K562 (cell line): ENCODE results near the gene CATSPER3. TPM values are rescaled to one million over a fixed set of nuclear protein-coding genes. Genes with fewer than 3 reads are reported as not detected.
A peak's percentile ranks its signal among the peaks of the same experiment; 100 is the strongest.

Experiments used
- ATAC-seq: fragments of 200-7000 bp; cut with Tn5 transposase; 3 replicates; pipeline ENCODE4 v1.9.1; 2020; ENCODE audit warnings: moderate library complexity
- BruUV-seq: library from RNA; stranded (reverse); fragments of 400-500 nt; replicated peaks from 2 replicates; lab custom pipeline; 2021; lab: Mats Ljungman, UMichigan
- CTCF ChIA-PET: fragments of 300-600 bp; formaldehyde crosslinking; extraction: SDS; loops from one replicate; lab custom pipeline; 2021; ENCODE audit warnings: low intra/inter-chr PET ratio; lab: Yijun Ruan, JAX
- POLR2A ChIA-PET: fragments of 300-600, 350-650 bp; sonication (Branson Sonifier 250); formaldehyde crosslinking; extraction: SDS; loops from one replicate; lab custom pipeline; 2021; ENCODE audit warnings: antibody characterized with exemption, inconsistent platforms; lab: Yijun Ruan, JAX
- DNase-seq, 4 experiments: peaks; one replicate each; pipeline versions ENCODE4 v3.0.0 to v3.0.0-alpha.2; 2011 to 2018; ENCODE audit warnings: low spot score in 3 of 4, mixed read lengths in 3 of 4; ENCODE audit errors: extremely low read depth in 1 of 4
- FAIRE-seq: peaks from 2 replicates; lab custom pipeline; 2011; peaks lifted over from hg19 to GRCh38; lab: Jason Lieb, UNC
- H2AFZ ChIP-seq: 2 replicates; pipeline ENCODE4 v1.6.0; 2011; ENCODE audit warnings: low read depth, low read length, control low read depth, inconsistent platforms
- H3K27ac ChIP-seq: fragments of 200-600 bp; 3 replicates; pipeline ENCODE4 v1.8.0; 2011; ENCODE audit warnings: low read depth, mild to moderate bottlenecking, control low read depth, inconsistent platforms, low read length, moderate library complexity, mixed read lengths; ENCODE audit errors: extremely low read depth
- H3K27me3 ChIP-seq, 2 experiments: fragments of 300-600 bp in 1 of 2; 2 replicates in 1 of 2; 3 replicates in 1 of 2; pipeline versions ENCODE4 v1.6.0 to v1.8.0; 2011; ENCODE audit warnings: inconsistent platforms in 2 of 2, low read length in 2 of 2, mild to moderate bottlenecking in 1 of 2, mixed read lengths in 1 of 2, moderate library complexity in 1 of 2; ENCODE audit not compliant: control insufficient read depth in 2 of 2, insufficient read depth in 2 of 2
- H3K36me3 ChIP-seq: fragments of 300-600 bp; 3 replicates; pipeline ENCODE4 v1.8.0; 2011; ENCODE audit warnings: mild to moderate bottlenecking, low read length, inconsistent platforms; ENCODE audit not compliant: control insufficient read depth, insufficient read depth
- H3K4me1 ChIP-seq, 2 experiments: fragments of 200-600 bp in 1 of 2; replicated peaks in 1 of 2; 2 replicates in 1 of 2; 3 replicates in 1 of 2; pipeline versions ENCODE4 v1.5.1 to v1.8.0; 2011; ENCODE audit warnings: inconsistent platforms in 2 of 2, low read length in 2 of 2, mild to moderate bottlenecking in 1 of 2, mixed read lengths in 1 of 2, moderate library complexity in 1 of 2; ENCODE audit not compliant: control insufficient read depth in 2 of 2, insufficient read depth in 2 of 2
- H3K4me2 ChIP-seq: 2 replicates; pipeline ENCODE4 v1.6.1; 2011; ENCODE audit warnings: low read length, control low read depth, inconsistent platforms, mixed read lengths; ENCODE audit not compliant: insufficient read depth
- H3K4me3 ChIP-seq: fragments of 200-600 bp; sonication (generic), shearing (Covaris generic); 2 replicates; pipeline ENCODE4 v1.5.1; 2016; ENCODE audit warnings: control low read depth, inconsistent platforms
- H3K79me2 ChIP-seq: fragments of 200-600 bp; 3 replicates; pipeline ENCODE4 v1.8.0; 2011; ENCODE audit warnings: low read length, inconsistent platforms; ENCODE audit not compliant: control insufficient read depth, insufficient read depth
- H3K9ac ChIP-seq, 2 experiments: 2 replicates each; pipeline versions ENCODE4 v1.6.0 to v1.6.1; 2011; ENCODE audit warnings: low read depth in 2 of 2, low read length in 2 of 2, control low read depth in 1 of 2, inconsistent platforms in 1 of 2, mild to moderate bottlenecking in 1 of 2, mixed read lengths in 1 of 2; ENCODE audit not compliant: insufficient read depth in 1 of 2
- H3K9me1 ChIP-seq: one replicate; pipeline ENCODE4 v1.6.0; 2011; ENCODE audit warnings: inconsistent platforms, mild to moderate bottlenecking, low read length, moderate library complexity; ENCODE audit not compliant: control insufficient read depth, insufficient read depth
- H3K9me3 ChIP-seq: replicated peaks from 2 replicates; pipeline ENCODE4 v1.5.1; 2011; ENCODE audit warnings: low read depth, low read length, inconsistent platforms; ENCODE audit not compliant: control insufficient read depth, insufficient read depth
- H4K20me1 ChIP-seq: replicated peaks from 2 replicates; pipeline ENCODE4 v1.6.1; 2011; ENCODE audit warnings: low read length, inconsistent platforms, mixed read lengths; ENCODE audit not compliant: control insufficient read depth, insufficient read depth
- ZNF764 ChIP-seq: fragments of 250-450 bp; sonication (Bioruptor Pico); IDR thresholded peaks from 2 replicates; pipeline ENCODE4 v1.4.0; 2020; ENCODE audit warnings: low read depth, mild to moderate bottlenecking, moderate library complexity
- ZNF77 ChIP-seq: fragments of 250-450 bp; sonication (Bioruptor Pico); IDR thresholded peaks from 2 replicates; pipeline ENCODE4 v1.5.0; 2020
- WGBS: fragments of 100-300 bp; shearing (Covaris generic); methylation state at CpG from one replicate; pipeline ENCODE4 v1.1.6; 2016; ENCODE audit warnings: low coverage, mixed read lengths; ENCODE audit not compliant: insufficient coverage; ENCODE audit errors: missing lambda C conversion rate; 5-methylcytosine and 5-hydroxymethylcytosine counted together
- in situ Hi-C: fragments of 300-500 bp; cut with MboI; formaldehyde crosslinking; loops from 4 replicates; pipeline ENCODE4 v1.15.0; 2018; ENCODE audit warnings: inconsistent platforms, mixed read lengths
- intact Hi-C: fragments of 100-400 bp; cut with micrococcal nuclease; formaldehyde crosslinking; loops from 2 replicates; pipeline ENCODE4 v1.14.2; 2022
- polyA plus RNA-seq, 8 experiments: library from polyadenylated mRNA; depleted of rRNA in 4 of 8; stranded (reverse) in 5 of 8; unstranded in 3 of 8; fragments of >200 nt; fragmentation: Nextera tagmentation in 2 of 8; fragmentation: Illumina TruSeq in 1 of 8; extraction: Ambion mirVana in 2 of 8; extraction: Trizol in 1 of 8; gene quantifications; 2 replicates each; pipeline versions ENCODE4 v1.2.1 to v1.2.3, GENCODE V29; 2011 to 2014; ENCODE audit warnings: inconsistent platforms in 1 of 8, missing spikeins in 1 of 8
- total RNA-seq, 7 experiments: library from RNA; depleted of rRNA in 6 of 7; stranded (reverse); fragments of >200 nt in 6 of 7; fragmentation: Illumina TruSeq in 2 of 7; extraction: Trizol in 2 of 7; gene quantifications; 2 replicates each; pipeline versions ENCODE4 v1.2.1 to v1.2.3, GENCODE V29; 2011 to 2021; ENCODE audit warnings: low replicate concordance in 1 of 7
- TF ChIP-seq, protein P1 (sequence below): fragments of 150-350 bp; IDR thresholded peaks from 2 replicates; pipeline ENCODE4 v1.6.1; 2014; ENCODE audit warnings: low read depth, mild to moderate bottlenecking, low read length, borderline replicate concordance
- TF ChIP-seq, protein P2 (sequence below): sonication (generic); formaldehyde crosslinking; IDR thresholded peaks from 2 replicates; pipeline ENCODE4 v1.8.0; 2022; ENCODE audit warnings: mild to moderate bottlenecking, missing genetic modification reagents

The CATSPER3 gene
- total and polyA plus RNA-seq, 9 of the 15 experiments (the other 6 are each of a cell fraction or from before 2014, with no cell fraction given) = 0.14 to 1.5 (median 0.49) TPM

DNA sequence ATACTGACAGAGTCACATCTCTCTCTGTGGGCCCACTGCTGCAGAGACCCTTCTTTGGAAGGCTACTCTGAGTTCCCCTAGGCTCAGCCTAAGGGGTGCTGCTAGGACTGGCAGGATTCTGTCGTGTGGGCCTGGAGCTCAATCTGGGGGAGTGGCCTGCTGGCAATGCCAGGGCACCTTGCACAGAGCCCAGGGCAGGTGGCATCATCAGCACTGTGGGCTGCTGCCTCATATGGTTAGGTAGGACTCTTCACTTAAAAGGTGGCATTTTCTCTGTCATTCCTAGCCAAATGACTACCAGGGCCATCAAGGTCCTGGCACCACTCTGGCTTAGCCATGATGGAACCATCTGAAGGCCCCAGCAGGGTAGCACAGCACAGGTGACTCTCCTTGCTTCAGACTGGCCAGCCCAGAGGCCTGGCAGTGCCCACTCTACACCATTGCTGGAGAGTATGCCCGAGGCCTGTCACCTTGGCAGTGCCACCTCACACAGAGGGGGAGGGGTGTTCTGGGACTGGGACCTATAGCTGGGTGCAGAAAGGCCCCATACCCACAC is 44.4 kb downstream of the CATSPER3 start:
- Histone ChIP-seq H3K4me1 (peaks cover 3 to 5% of the 10 kb centered on the region in 2 experiments; a peak in 2 of 5 replicates), H3K9me3 (no peaks in the 10 kb centered on the region), H3K4me2 (no peak overlapping the region), H3K27ac (no peak overlapping the region), H4K20me1 (no peaks in the 10 kb centered on the region; the same call in 1 of the 2 replicates), H3K27me3 (no peaks in the 10 kb centered on the region), H2AFZ (no peak overlapping the region), H3K79me2 (no peaks in the 10 kb centered on the region), H3K4me3 (no peak overlapping the region), H3K9ac (no peak overlapping the region), H3K9me1 (no peaks in the 10 kb centered on the region), H3K36me3 (no peaks in the 10 kb centered on the region)
- intact Hi-C loops = loop anchor here (10.0 kb wide), 2 partner anchors 173 to 323 kb away; no protein-coding TSS in a partner anchor
- CTCF ChIA-PET = interaction anchor here (0.5 to 0.9 kb wide), 2 partner anchors 18 to 192 kb away, joined by 3 read pairs; no protein-coding TSS in a partner anchor
- POLR2A ChIA-PET = interaction anchor here (1.8 to 6.1 kb wide), 2 partner anchors 10 to 14 kb away, joined by 3 to 35 read pairs; no protein-coding TSS in a partner anchor
- WGBS = 28% methylated on average over 2 of the region's 2 CpGs
- no peak for ATAC-seq
- in situ Hi-C loops = loop anchor here (10.0 kb wide), 1 partner anchor 323 kb away; no protein-coding TSS in a partner anchor
- no peak for TF ChIP-seq ZNF77 (CRISPR knock-in tag)
- no peak for TF ChIP-seq ZNF764 (CRISPR knock-in tag)
- BruUV-seq = no TSS peak
- DNase-seq = no peak
- FAIRE-seq = no peak

DNA sequence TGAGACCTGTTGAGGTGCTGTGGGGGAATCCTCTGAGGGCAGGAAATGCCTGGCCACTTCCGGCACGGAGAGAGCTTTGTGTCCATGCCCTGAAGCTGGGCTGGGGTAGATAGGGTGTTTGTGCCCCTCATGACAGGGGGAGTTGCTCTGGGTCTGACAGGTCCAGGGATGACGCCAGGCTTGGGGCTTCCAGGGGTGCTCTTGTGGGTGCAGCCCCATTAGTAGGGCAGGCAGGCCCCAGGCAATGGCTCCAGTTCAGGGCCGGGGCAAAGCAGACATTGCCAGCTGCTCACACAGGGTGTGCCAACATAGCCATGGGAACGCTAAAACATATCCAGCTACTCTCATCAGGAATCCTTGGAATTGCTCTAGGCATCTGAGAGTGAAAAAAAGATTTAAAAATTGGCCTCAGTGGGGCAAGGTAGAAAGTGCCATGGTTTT is 45.3 kb downstream of the CATSPER3 start:
- Histone ChIP-seq H3K4me3 (no peak overlapping the region), H3K27ac (no peak overlapping the region), H3K36me3 (no peaks in the 10 kb centered on the region), H3K9ac (no peak overlapping the region), H3K9me1 (no peaks in the 10 kb centered on the region), H3K4me1 (peaks cover 3 to 5% of the 10 kb centered on the region in 2 experiments; a peak in 2 of 5 replicates), H4K20me1 (no peaks in the 10 kb centered on the region; the same call in 1 of the 2 replicates), H3K27me3 (no peaks in the 10 kb centered on the region), H3K9me3 (no peaks in the 10 kb centered on the region), H2AFZ (no peak overlapping the region)
- no TSS peak for BruUV-seq
- CTCF ChIA-PET = interaction anchor here (0.5 kb wide), 1 partner anchor 19 kb away, joined by 3 read pairs; no protein-coding TSS in a partner anchor
- ATAC-seq (no peak), DNase-seq (no peak), FAIRE-seq (no peak)
- POLR2A ChIA-PET = interaction anchor here (6.1 kb wide), 1 partner anchor 13 kb away, joined by 35 read pairs; no protein-coding TSS in a partner anchor
- WGBS = 81% methylated on average over 5 of the region's 5 CpGs
- in situ Hi-C loops = loop anchor here (10.0 kb wide), 1 partner anchor 322 kb away; no protein-coding TSS in a partner anchor
- TF ChIP-seq, protein P1, sequence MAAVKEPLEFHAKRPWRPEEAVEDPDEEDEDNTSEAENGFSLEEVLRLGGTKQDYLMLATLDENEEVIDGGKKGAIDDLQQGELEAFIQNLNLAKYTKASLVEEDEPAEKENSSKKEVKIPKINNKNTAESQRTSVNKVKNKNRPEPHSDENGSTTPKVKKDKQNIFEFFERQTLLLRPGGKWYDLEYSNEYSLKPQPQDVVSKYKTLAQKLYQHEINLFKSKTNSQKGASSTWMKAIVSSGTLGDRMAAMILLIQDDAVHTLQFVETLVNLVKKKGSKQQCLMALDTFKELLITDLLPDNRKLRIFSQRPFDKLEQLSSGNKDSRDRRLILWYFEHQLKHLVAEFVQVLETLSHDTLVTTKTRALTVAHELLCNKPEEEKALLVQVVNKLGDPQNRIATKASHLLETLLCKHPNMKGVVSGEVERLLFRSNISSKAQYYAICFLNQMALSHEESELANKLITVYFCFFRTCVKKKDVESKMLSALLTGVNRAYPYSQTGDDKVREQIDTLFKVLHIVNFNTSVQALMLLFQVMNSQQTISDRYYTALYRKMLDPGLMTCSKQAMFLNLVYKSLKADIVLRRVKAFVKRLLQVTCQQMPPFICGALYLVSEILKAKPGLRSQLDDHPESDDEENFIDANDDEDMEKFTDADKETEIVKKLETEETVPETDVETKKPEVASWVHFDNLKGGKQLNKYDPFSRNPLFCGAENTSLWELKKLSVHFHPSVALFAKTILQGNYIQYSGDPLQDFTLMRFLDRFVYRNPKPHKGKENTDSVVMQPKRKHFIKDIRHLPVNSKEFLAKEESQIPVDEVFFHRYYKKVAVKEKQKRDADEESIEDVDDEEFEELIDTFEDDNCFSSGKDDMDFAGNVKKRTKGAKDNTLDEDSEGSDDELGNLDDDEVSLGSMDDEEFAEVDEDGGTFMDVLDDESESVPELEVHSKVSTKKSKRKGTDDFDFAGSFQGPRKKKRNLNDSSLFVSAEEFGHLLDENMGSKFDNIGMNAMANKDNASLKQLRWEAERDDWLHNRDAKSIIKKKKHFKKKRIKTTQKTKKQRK = no peak
- TF ChIP-seq, protein P2, sequence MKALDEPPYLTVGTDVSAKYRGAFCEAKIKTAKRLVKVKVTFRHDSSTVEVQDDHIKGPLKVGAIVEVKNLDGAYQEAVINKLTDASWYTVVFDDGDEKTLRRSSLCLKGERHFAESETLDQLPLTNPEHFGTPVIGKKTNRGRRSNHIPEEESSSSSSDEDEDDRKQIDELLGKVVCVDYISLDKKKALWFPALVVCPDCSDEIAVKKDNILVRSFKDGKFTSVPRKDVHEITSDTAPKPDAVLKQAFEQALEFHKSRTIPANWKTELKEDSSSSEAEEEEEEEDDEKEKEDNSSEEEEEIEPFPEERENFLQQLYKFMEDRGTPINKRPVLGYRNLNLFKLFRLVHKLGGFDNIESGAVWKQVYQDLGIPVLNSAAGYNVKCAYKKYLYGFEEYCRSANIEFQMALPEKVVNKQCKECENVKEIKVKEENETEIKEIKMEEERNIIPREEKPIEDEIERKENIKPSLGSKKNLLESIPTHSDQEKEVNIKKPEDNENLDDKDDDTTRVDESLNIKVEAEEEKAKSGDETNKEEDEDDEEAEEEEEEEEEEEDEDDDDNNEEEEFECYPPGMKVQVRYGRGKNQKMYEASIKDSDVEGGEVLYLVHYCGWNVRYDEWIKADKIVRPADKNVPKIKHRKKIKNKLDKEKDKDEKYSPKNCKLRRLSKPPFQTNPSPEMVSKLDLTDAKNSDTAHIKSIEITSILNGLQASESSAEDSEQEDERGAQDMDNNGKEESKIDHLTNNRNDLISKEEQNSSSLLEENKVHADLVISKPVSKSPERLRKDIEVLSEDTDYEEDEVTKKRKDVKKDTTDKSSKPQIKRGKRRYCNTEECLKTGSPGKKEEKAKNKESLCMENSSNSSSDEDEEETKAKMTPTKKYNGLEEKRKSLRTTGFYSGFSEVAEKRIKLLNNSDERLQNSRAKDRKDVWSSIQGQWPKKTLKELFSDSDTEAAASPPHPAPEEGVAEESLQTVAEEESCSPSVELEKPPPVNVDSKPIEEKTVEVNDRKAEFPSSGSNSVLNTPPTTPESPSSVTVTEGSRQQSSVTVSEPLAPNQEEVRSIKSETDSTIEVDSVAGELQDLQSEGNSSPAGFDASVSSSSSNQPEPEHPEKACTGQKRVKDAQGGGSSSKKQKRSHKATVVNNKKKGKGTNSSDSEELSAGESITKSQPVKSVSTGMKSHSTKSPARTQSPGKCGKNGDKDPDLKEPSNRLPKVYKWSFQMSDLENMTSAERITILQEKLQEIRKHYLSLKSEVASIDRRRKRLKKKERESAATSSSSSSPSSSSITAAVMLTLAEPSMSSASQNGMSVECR (CRISPR knock-in tag) = peak; percentile 41; the same call in 1 of the 2 replicates
- TF ChIP-seq, all 486 proteins: peak for 1
- no peak overlapping the region for H3K4me2 ChIP-seq
- intact Hi-C loops = loop anchor here (10.0 kb wide), 2 partner anchors 172 to 322 kb away; no protein-coding TSS in a partner anchor
- H3K79me2 ChIP-seq = no peaks in the 10 kb centered on the region
